GM12865 (cell line): ENCODE data around the gene TAF15.
A peak's percentile ranks its signal among the peaks of the same experiment; 100 is the strongest.

ENCODE experiments used
- DNase-seq: peaks from one replicate; pipeline ENCODE4 v3.0.0; 2010; ENCODE audit warnings: low read depth
- H3K4me3 ChIP-seq: 2 replicates; pipeline ENCODE4 v1.5.1; 2011; ENCODE audit warnings: mild to moderate bottlenecking, low read depth, low read length, control low read depth
- TF ChIP-seq, protein P1 (sequence below): IDR thresholded peaks from 2 replicates; pipeline ENCODE4 v1.5.1; 2011; ENCODE audit warnings: low read length, control low read depth, low read depth, inconsistent platforms; ENCODE audit not compliant: insufficient read depth; ENCODE audit errors: missing control alignments

Gene TAF15

DNA sequence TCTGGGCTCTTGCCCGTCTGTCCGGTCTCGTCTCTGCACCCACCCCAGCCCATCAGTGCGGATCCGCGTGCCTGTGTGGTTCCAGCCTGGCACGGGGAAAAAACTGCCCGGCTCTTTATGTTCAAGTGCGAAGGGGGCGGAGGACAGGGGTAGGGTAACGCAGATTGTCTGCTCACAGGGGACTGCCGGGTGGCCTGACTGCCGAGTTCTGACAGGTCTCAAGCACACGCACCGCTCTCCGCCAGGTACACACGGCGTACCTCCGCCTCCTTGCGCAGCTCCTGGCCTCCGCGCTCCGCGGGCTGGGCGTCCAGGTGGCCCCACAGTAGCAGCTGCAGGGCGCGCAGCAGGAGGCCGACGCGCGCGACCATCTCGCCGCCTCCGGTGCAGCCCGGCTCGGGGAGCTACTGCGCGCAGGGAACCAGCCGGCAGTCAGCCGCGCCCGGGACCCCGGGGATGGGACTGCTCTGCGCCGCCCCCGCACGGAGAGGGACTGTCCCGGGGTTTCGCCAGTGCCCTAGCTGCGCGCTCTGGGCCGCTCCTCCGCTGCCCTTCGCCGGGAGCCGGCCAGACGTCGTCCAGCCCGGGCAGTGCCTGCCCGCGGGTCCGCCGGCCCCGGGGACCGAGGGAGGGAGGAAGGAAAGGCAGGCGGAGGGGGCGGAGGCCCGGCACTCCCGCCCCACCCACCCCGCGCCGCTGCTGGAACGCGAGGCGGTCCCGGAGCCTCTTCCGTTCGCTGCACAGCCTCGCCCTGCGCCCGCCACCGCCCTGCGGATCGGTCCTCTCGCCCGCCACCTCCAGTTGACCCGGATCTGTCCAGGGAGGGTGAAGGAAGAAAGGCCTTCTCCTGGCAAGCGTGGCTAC is 14.0 kb upstream of the TAF15 start, which contains the start of gene MMP28:
Gene MMP28, minus strand, starts transcription at position 635 of the 864 bp plus-strand sequence. Its CDS starts 264 bp downstream, at position 371.
- H3K4me3 ChIP-seq = no peak within 1 kb of the TSS

DNA sequence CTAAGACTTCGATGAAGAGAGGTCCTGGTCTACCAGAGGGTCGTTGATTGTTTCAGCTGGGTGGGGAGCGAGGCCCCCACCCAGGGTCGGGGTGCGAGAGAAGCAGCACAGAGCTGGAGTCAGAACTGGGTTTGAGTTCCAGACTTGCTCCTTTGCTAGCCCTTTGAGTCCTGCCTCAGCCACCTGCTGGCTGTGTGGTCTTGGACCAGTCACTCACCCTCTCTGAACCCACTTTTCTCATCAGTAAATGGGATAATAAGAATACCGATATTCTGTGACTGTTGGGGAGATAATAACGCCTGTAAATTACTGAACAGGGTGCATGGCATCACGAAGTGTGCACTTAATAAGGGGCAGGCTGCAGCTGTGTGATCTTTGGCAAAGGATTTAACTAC is 13.4 kb upstream of the TAF15 start:
- DNase-seq = no peak
- H3K4me3 ChIP-seq = no peak overlapping the region
- TF ChIP-seq, protein P1, sequence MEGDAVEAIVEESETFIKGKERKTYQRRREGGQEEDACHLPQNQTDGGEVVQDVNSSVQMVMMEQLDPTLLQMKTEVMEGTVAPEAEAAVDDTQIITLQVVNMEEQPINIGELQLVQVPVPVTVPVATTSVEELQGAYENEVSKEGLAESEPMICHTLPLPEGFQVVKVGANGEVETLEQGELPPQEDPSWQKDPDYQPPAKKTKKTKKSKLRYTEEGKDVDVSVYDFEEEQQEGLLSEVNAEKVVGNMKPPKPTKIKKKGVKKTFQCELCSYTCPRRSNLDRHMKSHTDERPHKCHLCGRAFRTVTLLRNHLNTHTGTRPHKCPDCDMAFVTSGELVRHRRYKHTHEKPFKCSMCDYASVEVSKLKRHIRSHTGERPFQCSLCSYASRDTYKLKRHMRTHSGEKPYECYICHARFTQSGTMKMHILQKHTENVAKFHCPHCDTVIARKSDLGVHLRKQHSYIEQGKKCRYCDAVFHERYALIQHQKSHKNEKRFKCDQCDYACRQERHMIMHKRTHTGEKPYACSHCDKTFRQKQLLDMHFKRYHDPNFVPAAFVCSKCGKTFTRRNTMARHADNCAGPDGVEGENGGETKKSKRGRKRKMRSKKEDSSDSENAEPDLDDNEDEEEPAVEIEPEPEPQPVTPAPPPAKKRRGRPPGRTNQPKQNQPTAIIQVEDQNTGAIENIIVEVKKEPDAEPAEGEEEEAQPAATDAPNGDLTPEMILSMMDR = no peak

More for the DNA sequence above, 14.0 kb upstream of the TAF15 start, which contains the start of gene MMP28:
- DNase-seq = peak; percentile 7
- TF ChIP-seq, protein P1 = no peak

DNA sequence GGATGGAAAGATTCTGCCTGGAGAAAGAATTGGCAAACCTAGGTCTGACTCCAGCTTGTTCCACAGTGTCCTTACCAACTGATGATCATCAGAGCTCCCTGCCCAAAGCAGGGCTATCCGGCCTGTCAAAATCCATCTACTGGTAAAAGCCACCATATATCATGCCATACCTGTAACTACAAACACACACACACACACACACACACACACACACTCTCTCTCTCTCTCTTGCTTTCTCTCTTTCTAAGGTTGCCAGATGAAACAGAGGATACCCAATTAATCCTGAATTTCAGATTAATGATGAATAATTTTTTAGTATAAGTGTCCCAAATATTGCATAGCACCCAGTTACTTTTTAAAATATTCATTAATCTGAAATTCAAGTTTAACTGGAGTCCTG is 12.3 kb upstream of the TAF15 start:
- TF ChIP-seq, protein P1 = no peak
- DNase-seq = no peak
- no peak overlapping the region for H3K4me3 ChIP-seq

DNA sequence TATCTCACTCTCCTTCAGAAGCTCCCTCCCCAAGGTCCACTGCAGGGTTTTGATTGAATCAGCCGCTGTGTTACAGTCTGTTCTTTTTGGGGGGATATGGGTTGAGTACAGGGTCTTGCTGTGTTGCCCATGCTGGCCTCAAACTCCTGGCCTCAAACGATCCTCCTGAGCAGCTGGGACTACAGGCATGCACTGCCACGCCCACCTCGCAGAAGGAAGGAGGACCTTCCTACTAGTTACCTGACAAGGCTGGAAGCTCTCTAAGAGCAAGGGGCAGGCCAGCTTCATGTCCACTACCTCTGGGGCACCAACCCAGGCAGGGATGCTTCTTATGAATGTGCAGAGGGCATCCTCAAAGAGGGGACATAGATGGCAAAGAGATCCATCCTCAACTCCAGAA is 11.9 kb upstream of the TAF15 start:
- H3K4me3 ChIP-seq = no peak overlapping the region
- no peak for DNase-seq
- TF ChIP-seq, protein P1 = no peak

DNA sequence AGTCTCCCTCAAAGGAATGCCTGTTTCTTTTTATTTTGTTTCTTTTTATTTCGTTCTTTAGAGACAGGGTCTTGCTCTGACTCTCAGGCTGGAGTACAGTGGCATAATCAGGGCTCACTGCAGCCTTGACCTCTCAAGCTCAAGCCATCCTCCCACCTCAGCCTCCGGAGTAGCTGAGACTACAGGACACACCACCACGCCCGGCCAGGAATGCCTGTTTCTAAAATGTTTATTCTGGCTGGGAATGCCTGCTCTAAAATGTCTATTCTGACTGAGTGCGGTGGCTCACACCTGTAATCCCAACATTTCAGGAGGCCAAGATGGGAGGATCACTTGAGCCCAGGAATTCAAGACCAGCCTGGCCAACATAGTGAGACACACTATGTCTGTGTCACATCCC is 11.4 kb upstream of the TAF15 start:
- TF ChIP-seq, protein P1 = no peak
- DNase-seq = no peak
- H3K4me3 ChIP-seq = no peak overlapping the region

DNA sequence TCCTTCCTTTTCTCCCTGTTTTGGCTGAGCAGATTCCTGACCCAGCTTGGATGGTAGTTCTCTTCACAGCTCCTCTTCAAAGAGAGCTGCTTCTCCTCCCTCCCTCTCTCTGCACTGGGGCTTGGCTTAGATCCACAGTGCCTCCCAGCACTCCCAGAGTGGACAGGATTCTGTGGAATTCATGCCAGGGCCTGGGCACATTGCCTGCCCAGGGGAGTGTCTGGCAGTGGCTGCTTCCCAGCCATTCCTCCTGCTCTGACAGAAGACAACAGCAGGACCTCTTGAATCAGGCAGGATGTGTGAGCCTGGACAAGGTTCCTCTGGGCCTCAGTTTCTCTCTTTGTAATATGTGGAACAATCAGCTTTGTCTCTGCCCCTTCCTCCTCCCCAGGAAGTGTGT is 9.3 kb upstream of the TAF15 start:
- no peak overlapping the region for H3K4me3 ChIP-seq
- DNase-seq = no peak
- TF ChIP-seq, protein P1 = no peak
